Activated CD4-positive, alpha-beta memory T cell treated with anti-CD3 and anti-CD28 coated beads for 36 hours (primary cell): ENCODE measurements around the gene ITPR3. TPM values are rescaled to one million over a fixed set of nuclear protein-coding genes. Genes with fewer than 3 reads are reported as not detected.

Experiments
- CTCF ChIA-PET: fragments of 350-600 bp; sonication (Branson Sonifier 250); formaldehyde crosslinking; loops from one replicate; lab custom pipeline; 2021; ENCODE audit warnings: antibody characterized with exemption, inconsistent platforms; lab: Charles Lee
- POLR2A ChIA-PET: fragments of 350-600 bp; sonication (Branson Sonifier 250); formaldehyde crosslinking; loops from one replicate; lab custom pipeline; 2021; ENCODE audit warnings: antibody characterized with exemption; lab: Charles Lee
- DNase-seq: peaks from one replicate; pipeline ENCODE4 v3.0.0-alpha.2; 2020
- H3K27ac Mint-ChIP-seq: one replicate; pipeline ENCODE4 v1.8.0; 2021; ENCODE audit warnings: mixed read lengths
- H3K27me3 Mint-ChIP-seq: one replicate; pipeline ENCODE4 v1.8.0; 2021; ENCODE audit warnings: mixed read lengths
- H3K36me3 Mint-ChIP-seq: one replicate; pipeline ENCODE4 v1.8.0; 2021; ENCODE audit warnings: mixed read lengths
- H3K4me1 Mint-ChIP-seq: one replicate; pipeline ENCODE4 v1.8.0; 2021; ENCODE audit warnings: low read depth, mixed read lengths
- H3K4me3 Mint-ChIP-seq: one replicate; pipeline ENCODE4 v1.8.0; 2021; ENCODE audit warnings: mild to moderate bottlenecking, mixed read lengths
- H3K9me3 Mint-ChIP-seq: one replicate; pipeline ENCODE4 v1.8.0; 2021; ENCODE audit warnings: mixed read lengths
- intact Hi-C: fragments of 100-400 bp; cut with micrococcal nuclease; formaldehyde crosslinking; loops from one replicate; pipeline ENCODE4 v1.15.1; 2023
- total RNA-seq, 2 experiments: library from RNA; stranded (reverse); gene quantifications; one replicate each; pipeline ENCODE4 v1.2.3, GENCODE V29; 2021

The ITPR3 gene
- total RNA-seq, 2 experiments from 2014 or later, result 41.6 to 45.6 TPM

- intact Hi-C loops, result no loop called here
- CTCF ChIA-PET, result interaction anchor here (1.0 kb wide), 1 partner anchor 21 kb away, joined by 3 read pairs; no protein-coding TSS in a partner anchor
- Mint-ChIP-seq H3K27ac (no peak overlapping the region), H3K9me3 (no peaks in the 10 kb centered on the region), H3K4me3 (no peak overlapping the region), H3K27me3 (no peaks in the 10 kb centered on the region), H3K36me3 (no peaks in the 10 kb centered on the region), H3K4me1 (no peaks in the 10 kb centered on the region)
- POLR2A ChIA-PET, result interaction anchor here (0.6 kb wide), 1 partner anchor 29 kb away, joined by 3 read pairs; no protein-coding TSS in a partner anchor
- DNase-seq, result no peak
Observed at GRCh38 chr6:33604941-33605854, 15.9 kb upstream of the ITPR3 start.

- no peak for DNase-seq
- no peak overlapping the region for H3K4me3 Mint-ChIP-seq
- H3K27me3 Mint-ChIP-seq, result no peaks in the 10 kb centered on the region
- no peaks in the 10 kb centered on the region for H3K36me3 Mint-ChIP-seq
- H3K27ac Mint-ChIP-seq, result no peak overlapping the region
- ChIA-PET CTCF (interaction anchor here (1.3 to 4.9 kb wide), 11 partner anchors 9 to 216 kb away, joined by 3 to 42 read pairs (median 11); partner anchors contain the start of gene ITPR3), POLR2A (interaction anchor here (0.6 to 2.8 kb wide), 2 partner anchors 15 to 248 kb away, joined by 3 to 11 read pairs; partner anchors contain the start of gene ITPR3)
- intact Hi-C loops, result loop anchor here (1.0 kb wide), 1 partner anchor 17 kb away; no protein-coding TSS in a partner anchor
- no peaks in the 10 kb centered on the region for H3K4me1 Mint-ChIP-seq
- no peaks in the 10 kb centered on the region for H3K9me3 Mint-ChIP-seq
Observed at GRCh38 chr6:33606642-33607041, 14.5 kb upstream of the ITPR3 start.

GRCh38 chr6:33607126-33607783 is 13.9 kb upstream of the ITPR3 start:
- no peak overlapping the region for H3K27ac Mint-ChIP-seq
- no peaks in the 10 kb centered on the region for H3K4me1 Mint-ChIP-seq
- H3K4me3 Mint-ChIP-seq, result no peak overlapping the region
- POLR2A ChIA-PET, result interaction anchor here (0.6 to 2.8 kb wide), 3 partner anchors 14 to 249 kb away, joined by 3 to 11 read pairs (median 3); partner anchors contain the start of genes ITPR3 and ZBTB9
- H3K27me3 Mint-ChIP-seq, result no peaks in the 10 kb centered on the region
- no peak for DNase-seq
- no peaks in the 10 kb centered on the region for H3K36me3 Mint-ChIP-seq
- CTCF ChIA-PET, result interaction anchor here (0.7 to 4.9 kb wide), 21 partner anchors 9 to 216 kb away, joined by 3 to 42 read pairs (median 5); partner anchors contain the start of genes BAK1 and ITPR3
- intact Hi-C loops, result loop anchor here (1.0 kb wide), 1 partner anchor 18 kb away; no protein-coding TSS in a partner anchor
- no peaks in the 10 kb centered on the region for H3K9me3 Mint-ChIP-seq

- no peaks in the 10 kb centered on the region for H3K9me3 Mint-ChIP-seq
- intact Hi-C loops, result loop anchor here (1.0 kb wide), 1 partner anchor 18 kb away; no protein-coding TSS in a partner anchor
- no peak overlapping the region for H3K27ac Mint-ChIP-seq
- DNase-seq, result peak; percentile 70
- no peaks in the 10 kb centered on the region for H3K27me3 Mint-ChIP-seq
- H3K36me3 Mint-ChIP-seq, result no peaks in the 10 kb centered on the region
- H3K4me1 Mint-ChIP-seq, result no peaks in the 10 kb centered on the region
- ChIA-PET POLR2A (interaction anchor here (1.3 to 2.8 kb wide), 2 partner anchors 14 to 153 kb away, joined by 3 to 11 read pairs; partner anchors contain the start of genes ITPR3 and ZBTB9), CTCF (interaction anchor here (0.7 to 4.9 kb wide), 21 partner anchors 10 to 177 kb away, joined by 3 to 42 read pairs (median 5); partner anchors contain the start of genes BAK1 and ITPR3)
- H3K4me3 Mint-ChIP-seq, result no peak overlapping the region
Observed at GRCh38 chr6:33607784-33608161, 13.3 kb upstream of the ITPR3 start.

- Mint-ChIP-seq H3K27me3 (no peaks in the 10 kb centered on the region), H3K4me1 (no peaks in the 10 kb centered on the region), H3K9me3 (no peaks in the 10 kb centered on the region), H3K27ac (no peak overlapping the region), H3K4me3 (no peak overlapping the region), H3K36me3 (no peaks in the 10 kb centered on the region)
- intact Hi-C loops, result no loop called here
- ChIA-PET CTCF (interaction anchor here (1.7 to 4.9 kb wide), 4 partner anchors 12 to 29 kb away, joined by 9 to 42 read pairs (median 26); partner anchors contain the start of genes BAK1 and ITPR3), POLR2A (interaction anchor here (2.8 kb wide), 1 partner anchor 12 kb away, joined by 11 read pairs; the partner anchor contains the start of gene ITPR3)
- DNase-seq, result no peak
Observed at GRCh38 chr6:33609019-33609418, 12.1 kb upstream of the ITPR3 start.

GRCh38 chr6:33609528-33609927 is 11.6 kb upstream of the ITPR3 start:
- Mint-ChIP-seq H3K27me3 (no peaks in the 10 kb centered on the region), H3K4me1 (no peaks in the 10 kb centered on the region), H3K4me3 (no peak overlapping the region), H3K27ac (no peak overlapping the region), H3K9me3 (no peaks in the 10 kb centered on the region), H3K36me3 (no peaks in the 10 kb centered on the region)
- no peak for DNase-seq
- intact Hi-C loops, result no loop called here
- ChIA-PET POLR2A (no interaction called here), CTCF (interaction anchor here (4.9 kb wide), 1 partner anchor 23 kb away, joined by 42 read pairs; no protein-coding TSS in a partner anchor)

GRCh38 chr6:33610067-33610466 is 11.1 kb upstream of the ITPR3 start:
- Mint-ChIP-seq H3K27me3 (no peaks in the 10 kb centered on the region), H3K36me3 (no peaks in the 10 kb centered on the region), H3K27ac (no peak overlapping the region), H3K4me1 (no peaks in the 10 kb centered on the region), H3K4me3 (no peak overlapping the region), H3K9me3 (no peaks in the 10 kb centered on the region)
- intact Hi-C loops, result no loop called here
- POLR2A ChIA-PET, result no interaction called here
- no peak for DNase-seq
- CTCF ChIA-PET, result interaction anchor here (4.9 kb wide), 1 partner anchor 23 kb away, joined by 42 read pairs; no protein-coding TSS in a partner anchor

GRCh38 chr6:33610779-33611732 is 10.1 kb upstream of the ITPR3 start:
- no peaks in the 10 kb centered on the region for H3K36me3 Mint-ChIP-seq
- H3K9me3 Mint-ChIP-seq, result no peaks in the 10 kb centered on the region
- no peaks in the 10 kb centered on the region for H3K4me1 Mint-ChIP-seq
- no peak overlapping the region for H3K27ac Mint-ChIP-seq
- H3K27me3 Mint-ChIP-seq, result no peaks in the 10 kb centered on the region
- intact Hi-C loops, result no loop called here
- no peak overlapping the region for H3K4me3 Mint-ChIP-seq
- ChIA-PET CTCF (interaction anchor here (4.9 kb wide), 1 partner anchor 24 kb away, joined by 42 read pairs; no protein-coding TSS in a partner anchor), POLR2A (interaction anchor here (0.7 kb wide), 1 partner anchor 197 kb away, joined by 3 read pairs; no protein-coding TSS in a partner anchor)
- no peak for DNase-seq

GRCh38 chr6:33613146-33613794 is 7.9 kb upstream of the ITPR3 start:
- H3K27me3 Mint-ChIP-seq, result no peaks in the 10 kb centered on the region
- no peak overlapping the region for H3K4me3 Mint-ChIP-seq
- POLR2A ChIA-PET, result interaction anchor here (1.2 to 1.4 kb wide), 2 partner anchors 8 to 33 kb away, joined by 3 read pairs; partner anchors contain the start of genes BAK1 and ITPR3
- no peaks in the 10 kb centered on the region for H3K4me1 Mint-ChIP-seq
- no peak for DNase-seq
- no peaks in the 10 kb centered on the region for H3K9me3 Mint-ChIP-seq
- no peaks in the 10 kb centered on the region for H3K36me3 Mint-ChIP-seq
- CTCF ChIA-PET, result no interaction called here
- intact Hi-C loops, result no loop called here
- no peak overlapping the region for H3K27ac Mint-ChIP-seq

GRCh38 chr6:33613795-33614168 is 7.3 kb upstream of the ITPR3 start:
- ChIA-PET POLR2A (no interaction called here), CTCF (no interaction called here)
- H3K27me3 Mint-ChIP-seq, result no peaks in the 10 kb centered on the region
- H3K27ac Mint-ChIP-seq, result no peak overlapping the region
- H3K36me3 Mint-ChIP-seq, result no peaks in the 10 kb centered on the region
- no peak for DNase-seq
- no peaks in the 10 kb centered on the region for H3K4me1 Mint-ChIP-seq
- H3K4me3 Mint-ChIP-seq, result no peak overlapping the region
- intact Hi-C loops, result no loop called here
- no peaks in the 10 kb centered on the region for H3K9me3 Mint-ChIP-seq
